Stimulated activated CD4-positive, alpha-beta T cell treated with anti-CD3 and anti-CD28 coated beads, Interleukin-1b, Interleukin-23, amount 100 ng/mL, for 48 hours (primary cell): Measurements from ENCODE around the gene MIEN1.
A peak's percentile ranks its signal among the peaks of the same experiment; 100 is the strongest.
"Not testable (repeated sequence)": the region's sequence is repeated elsewhere in the genome, so short reads cannot be mapped to it uniquely, and the experiment has no call there.

ENCODE experiments used
- DNase-seq: peaks from one replicate; pipeline ENCODE4 v3.0.0-alpha.2; 2020

Gene MIEN1

GRCh38 chr17:39730095-39730921 is at the start of gene MIEN1:
MIEN1 (minus strand) TSS chr17:39730532; CDS start chr17:39730495, 37 bp downstream.
- peak; percentile 92 for DNase-seq

- no peak for DNase-seq
These were observed 47.4 kb upstream of the MIEN1 start for GRCh38 chr17:39777534-39778365.

- DNase-seq: peak; percentile 32
These were observed 45.9 kb upstream of the MIEN1 start for GRCh38 chr17:39776252-39776651.

GRCh38 chr17:39775031-39775430 is 44.7 kb upstream of the MIEN1 start:
- DNase-seq: no peak

- no peak for DNase-seq
These were observed 43.7 kb upstream of the MIEN1 start for GRCh38 chr17:39774047-39774446.

GRCh38 chr17:39772987-39773934 is 42.9 kb upstream of the MIEN1 start:
- no peak for DNase-seq

GRCh38 chr17:39772415-39772814 is 42.1 kb upstream of the MIEN1 start:
- no peak for DNase-seq

GRCh38 chr17:39769974-39770587 is 39.7 kb upstream of the MIEN1 start:
- peak; percentile 82 for DNase-seq

- DNase-seq: no peak
These were observed 36.8 kb upstream of the MIEN1 start for GRCh38 chr17:39767147-39767546.

- no peak for DNase-seq
These were observed 35.4 kb upstream of the MIEN1 start for GRCh38 chr17:39765766-39766165.

- DNase-seq: no peak
These were observed 34.8 kb upstream of the MIEN1 start for GRCh38 chr17:39765175-39765574.

- not testable (repeated sequence) for DNase-seq
These were observed 33.8 kb upstream of the MIEN1 start for GRCh38 chr17:39764171-39764570.

GRCh38 chr17:39763051-39763820 is 32.9 kb upstream of the MIEN1 start:
- no peak for DNase-seq

GRCh38 chr17:39761861-39762496 is 31.6 kb upstream of the MIEN1 start:
- DNase-seq: no peak

- DNase-seq: no peak
These were observed 28.9 kb upstream of the MIEN1 start for GRCh38 chr17:39759204-39759603.

GRCh38 chr17:39757931-39758873 is 27.9 kb upstream of the MIEN1 start:
- peak; percentile 74 for DNase-seq

- no peak for DNase-seq
These were observed 26.9 kb upstream of the MIEN1 start for GRCh38 chr17:39757176-39757662.

- no peak for DNase-seq
These were observed 26.2 kb upstream of the MIEN1 start for GRCh38 chr17:39756380-39757079.
